Measurements from ENCODE around the gene EIF4G3. TPM values are rescaled to one million over a fixed set of nuclear protein-coding genes. Genes with fewer than 3 reads are reported as not detected.
"Not testable (repeated sequence)": the region's sequence is repeated elsewhere in the genome, so short reads cannot be mapped to it uniquely, and the experiment has no call there.

The EIF4G3 gene
- total RNA-seq, 4 donors from 2014 or later, result 82.1 to 143 (median 101) TPM

DNA sequence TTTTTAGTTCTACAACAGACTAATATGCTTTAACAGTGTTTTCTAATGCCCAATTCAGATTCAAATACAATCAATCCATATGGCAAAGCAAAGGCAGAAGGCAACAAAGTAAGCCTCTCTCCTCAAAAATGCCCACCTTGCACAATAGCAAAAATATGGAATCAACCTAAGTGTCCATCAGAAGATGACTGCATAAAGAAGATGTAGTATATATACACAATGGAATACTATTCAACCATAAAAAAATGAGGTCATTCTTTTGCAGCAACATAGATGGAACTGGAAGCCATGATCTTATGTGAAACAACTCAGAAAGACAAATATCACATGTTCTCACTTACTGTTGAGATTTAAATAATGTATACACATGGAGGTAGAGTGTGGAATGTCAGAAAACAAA lies 80.7 kb downstream of the EIF4G3 start:
- H3K27me3 ChIP-seq, result no peaks in the 10 kb centered on the region
- DNase-seq, result no peak
- no peak overlapping the region for H3K4me3 ChIP-seq
- no peak overlapping the region for H3K27ac ChIP-seq
- no peaks in the 10 kb centered on the region for H3K36me3 ChIP-seq
- peaks cover 0 to 7% (median 2%) of the 10 kb centered on the region in 4 donors for H3K4me1 ChIP-seq
- TF ChIP-seq POLR2A (IDR thresholded peaks at IDR 0.05) (no peak), EP300 (IDR thresholded peaks at IDR 0.05; ENCODE audit: low read depth) (no peak), POLR2AphosphoS5 (IDR thresholded peaks at IDR 0.05) (no peak)
- TF ChIP-seq, protein P1, sequence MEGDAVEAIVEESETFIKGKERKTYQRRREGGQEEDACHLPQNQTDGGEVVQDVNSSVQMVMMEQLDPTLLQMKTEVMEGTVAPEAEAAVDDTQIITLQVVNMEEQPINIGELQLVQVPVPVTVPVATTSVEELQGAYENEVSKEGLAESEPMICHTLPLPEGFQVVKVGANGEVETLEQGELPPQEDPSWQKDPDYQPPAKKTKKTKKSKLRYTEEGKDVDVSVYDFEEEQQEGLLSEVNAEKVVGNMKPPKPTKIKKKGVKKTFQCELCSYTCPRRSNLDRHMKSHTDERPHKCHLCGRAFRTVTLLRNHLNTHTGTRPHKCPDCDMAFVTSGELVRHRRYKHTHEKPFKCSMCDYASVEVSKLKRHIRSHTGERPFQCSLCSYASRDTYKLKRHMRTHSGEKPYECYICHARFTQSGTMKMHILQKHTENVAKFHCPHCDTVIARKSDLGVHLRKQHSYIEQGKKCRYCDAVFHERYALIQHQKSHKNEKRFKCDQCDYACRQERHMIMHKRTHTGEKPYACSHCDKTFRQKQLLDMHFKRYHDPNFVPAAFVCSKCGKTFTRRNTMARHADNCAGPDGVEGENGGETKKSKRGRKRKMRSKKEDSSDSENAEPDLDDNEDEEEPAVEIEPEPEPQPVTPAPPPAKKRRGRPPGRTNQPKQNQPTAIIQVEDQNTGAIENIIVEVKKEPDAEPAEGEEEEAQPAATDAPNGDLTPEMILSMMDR (IDR thresholded peaks at IDR 0.05), result no peak
- H3K9me3 ChIP-seq, result no peaks in the 10 kb centered on the region
- intact Hi-C loops (cut with DNase I; ENCODE audit: low total_unique reads), result no loop called here
- in situ Hi-C loops (cut with MboI; ENCODE audit: low pct_ligation_motif_present in 1 of 4, low pct_unique_long_range_greater_than_20kb in 1 of 4, low sequenced_read_pairs in 3 of 4), result no loop called here

DNA sequence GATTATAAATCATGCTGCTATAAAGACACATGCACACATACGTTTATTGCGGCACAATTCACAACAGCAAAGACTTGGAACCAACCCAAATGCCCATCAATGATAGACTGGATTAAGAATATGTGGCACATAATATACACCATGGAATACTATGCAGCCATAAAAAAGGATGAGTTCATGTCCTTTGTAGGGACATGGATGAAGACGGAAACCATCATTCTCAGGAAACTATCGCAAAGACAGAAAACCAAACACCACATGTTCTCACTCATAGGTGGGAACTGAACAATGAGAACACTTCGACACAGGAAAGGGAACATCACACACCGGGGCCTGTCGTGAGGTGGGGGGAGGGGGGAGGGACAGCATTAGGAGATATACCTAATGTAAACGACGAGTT lies 82.4 kb downstream of the EIF4G3 start:
- 79 to 89% methylated on average over 4 to 9 of the region's 9 CpGs for WGBS, 2 donors (ENCODE audit: low coverage in 1 of 2)
- H3K36me3 ChIP-seq; H3K4me3 ChIP-seq; intact Hi-C loops (cut with DNase I; ENCODE audit: low total_unique reads); H3K27ac ChIP-seq; H3K9me3 ChIP-seq; DNase-seq; H3K27me3 ChIP-seq; in situ Hi-C loops (cut with MboI; ENCODE audit: low pct_ligation_motif_present in 1 of 4, low pct_unique_long_range_greater_than_20kb in 1 of 4, low sequenced_read_pairs in 3 of 4): not testable (repeated sequence)
- peaks cover 0 to 18% (median 5%) of the 10 kb centered on the region in 4 donors for H3K4me1 ChIP-seq

DNA sequence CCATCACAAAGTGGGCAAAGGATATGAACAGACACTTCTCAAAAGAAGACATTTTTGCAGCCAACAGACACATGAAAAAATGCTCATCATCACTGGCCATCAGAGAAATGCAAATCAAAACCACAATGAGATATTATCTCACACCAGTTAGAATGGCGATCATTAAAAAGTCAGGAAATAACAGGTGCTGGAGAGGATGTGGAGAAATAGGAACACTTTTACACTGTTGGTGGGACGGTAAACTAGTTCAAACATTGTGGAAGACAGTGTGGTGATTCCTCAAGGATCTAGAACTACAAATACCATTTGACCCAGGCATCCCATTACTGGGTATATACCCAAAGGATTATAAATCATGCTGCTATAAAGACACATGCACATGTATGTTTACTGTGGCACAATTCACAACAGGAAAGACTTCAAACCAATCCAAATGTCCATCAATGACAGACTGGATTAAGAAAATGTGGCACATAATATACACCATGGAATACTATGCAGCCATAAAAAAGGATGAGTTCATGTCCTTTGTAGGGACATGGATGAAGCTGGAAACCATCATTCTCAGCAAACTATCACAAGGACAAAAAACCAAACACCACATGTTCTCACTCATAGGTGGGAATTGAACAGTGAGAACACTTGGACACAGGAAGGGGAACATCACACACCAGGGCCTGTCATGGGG lies 83.3 kb downstream of the EIF4G3 start:
- in situ Hi-C loops (cut with MboI; ENCODE audit: low pct_ligation_motif_present in 1 of 4, low pct_unique_long_range_greater_than_20kb in 1 of 4, low sequenced_read_pairs in 3 of 4); intact Hi-C loops (cut with DNase I; ENCODE audit: low total_unique reads); H3K4me3 ChIP-seq; H3K36me3 ChIP-seq; H3K27ac ChIP-seq; H3K27me3 ChIP-seq; H3K9me3 ChIP-seq; DNase-seq: not testable (repeated sequence)
- H3K4me1 ChIP-seq, result peaks cover 0 to 18% (median 5%) of the 10 kb centered on the region in 4 donors
- WGBS, 2 donors (ENCODE audit: low coverage in 1 of 2), result 84% methylated on average over 2 of the region's 2 CpGs; no CpG with 5 or more reads in 1 of the 2 donors

- H3K4me3 ChIP-seq; DNase-seq; H3K9me3 ChIP-seq; H3K27ac ChIP-seq; H3K36me3 ChIP-seq; in situ Hi-C loops (cut with MboI; ENCODE audit: low pct_ligation_motif_present in 1 of 4, low pct_unique_long_range_greater_than_20kb in 1 of 4, low sequenced_read_pairs in 3 of 4); H3K27me3 ChIP-seq; intact Hi-C loops (cut with DNase I; ENCODE audit: low total_unique reads): not testable (repeated sequence)
- 100% methylated on average over 1 to 2 of the region's 2 CpGs for WGBS, 2 donors (ENCODE audit: low coverage in 1 of 2)
- H3K4me1 ChIP-seq, result peaks cover 0 to 18% (median 5%) of the 10 kb centered on the region in 4 donors
Observed at GRCh38 chr1:21092545-21092944, 84.2 kb downstream of the EIF4G3 start.

DNA sequence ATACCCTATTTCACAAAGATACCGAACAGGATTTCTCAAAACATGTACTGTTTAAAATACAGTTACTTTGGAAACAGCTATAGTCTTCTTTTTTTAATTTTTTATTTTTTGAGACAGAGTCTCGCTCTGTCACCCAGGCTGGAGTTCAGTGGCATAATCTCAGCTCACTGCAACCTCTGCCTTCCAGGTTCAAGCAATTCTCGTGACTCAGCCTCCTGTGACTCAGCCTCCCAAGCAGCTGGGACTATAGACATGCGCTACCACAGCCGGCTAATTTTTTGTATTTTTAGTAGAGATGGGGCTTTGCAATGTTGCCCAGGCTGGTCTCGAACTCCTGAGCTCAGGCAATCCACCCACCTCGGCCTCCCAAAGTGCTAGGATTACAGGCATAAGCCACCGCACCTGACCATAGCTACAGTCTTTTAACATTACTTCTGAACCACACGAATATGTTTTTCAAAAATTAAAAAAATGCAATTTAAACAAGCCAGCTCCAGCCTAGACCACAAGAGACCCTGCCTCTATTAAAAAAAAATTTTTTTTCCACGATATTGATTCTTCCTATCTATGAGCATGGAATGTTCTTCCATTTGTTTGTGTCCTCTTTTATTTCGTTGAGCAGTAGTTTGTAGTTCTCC lies 85.5 kb downstream of the EIF4G3 start:
- H3K4me3 ChIP-seq; H3K36me3 ChIP-seq; intact Hi-C loops (cut with DNase I; ENCODE audit: low total_unique reads); H3K27me3 ChIP-seq; H3K9me3 ChIP-seq; in situ Hi-C loops (cut with MboI; ENCODE audit: low pct_ligation_motif_present in 1 of 4, low pct_unique_long_range_greater_than_20kb in 1 of 4, low sequenced_read_pairs in 3 of 4): not testable (repeated sequence)
- DNase-seq, result peak; percentile 28
- H3K27ac ChIP-seq, result peak overlapping the region in 3 of 4 donors; percentile 0 to 21 (median 15)
- WGBS, 2 donors (ENCODE audit: low coverage in 1 of 2), result 83 to 87% methylated on average over 8 to 11 of the region's 11 CpGs
- H3K4me1 ChIP-seq, result peaks cover 0 to 18% (median 5%) of the 10 kb centered on the region in 4 donors

- WGBS, 2 donors (ENCODE audit: low coverage in 1 of 2), result 0 to 16% methylated on average over 1 of the region's 1 CpG
- Histone ChIP-seq H3K9me3 (no peaks in the 10 kb centered on the region), H3K4me3 (no peak overlapping the region), H3K4me1 (peaks cover 0 to 18% (median 5%) of the 10 kb centered on the region in 4 donors), H3K36me3 (peaks cover 0 to 2% (median 0%) of the 10 kb centered on the region in 4 donors), H3K27ac (peak overlapping the region in 1 of 4 donors; percentile 15), H3K27me3 (no peaks in the 10 kb centered on the region)
- intact Hi-C loops (cut with DNase I; ENCODE audit: low total_unique reads), result no loop called here
- in situ Hi-C loops (cut with MboI; ENCODE audit: low pct_ligation_motif_present in 1 of 4, low pct_unique_long_range_greater_than_20kb in 1 of 4, low sequenced_read_pairs in 3 of 4), result no loop called here
- DNase-seq, result no peak
- TF ChIP-seq POLR2A (IDR thresholded peaks at IDR 0.05) (no peak), POLR2AphosphoS5 (IDR thresholded peaks at IDR 0.05) (no peak), EP300 (IDR thresholded peaks at IDR 0.05; ENCODE audit: low read depth) (no peak)
- TF ChIP-seq, protein P1 (IDR thresholded peaks at IDR 0.05), result no peak
Observed at GRCh38 chr1:21090463-21090862, 86.2 kb downstream of the EIF4G3 start.

Measured in transverse colon (tissue), 4 donors.